ENCODE measurements around the gene BEGAIN.

BEGAIN gene

DNA sequence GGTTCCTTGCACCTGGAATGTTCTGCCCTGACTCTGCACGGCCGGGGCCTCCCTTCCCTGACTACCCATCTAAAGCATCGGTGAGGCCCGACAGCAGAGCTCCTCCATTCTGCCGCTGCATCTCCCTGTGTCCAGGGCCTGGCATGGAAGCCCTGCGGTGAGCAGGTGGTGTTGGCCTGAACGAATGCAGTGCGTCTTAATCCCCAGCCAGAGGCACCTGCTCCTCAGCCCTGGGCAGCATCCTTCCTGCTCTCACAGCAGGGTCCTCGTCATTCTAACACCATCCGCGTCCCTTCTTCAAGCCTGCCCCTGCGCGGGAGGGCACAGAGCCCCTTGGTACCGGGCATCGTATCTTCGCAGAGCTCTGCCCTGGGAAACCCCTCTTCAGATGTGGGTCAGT, 15.4 kb downstream of the BEGAIN start:
- no peak for TF ChIP-seq CTCF (IDR thresholded peaks at IDR 0.05; ENCODE audit: low read depth, low read length, missing control alignments)
- DNase-seq (ENCODE audit: extremely low read depth, low read depth) = no peak
- no peak overlapping the region for H3K4me3 ChIP-seq (replicated peaks; ENCODE audit: low read depth, low read length)

DNA sequence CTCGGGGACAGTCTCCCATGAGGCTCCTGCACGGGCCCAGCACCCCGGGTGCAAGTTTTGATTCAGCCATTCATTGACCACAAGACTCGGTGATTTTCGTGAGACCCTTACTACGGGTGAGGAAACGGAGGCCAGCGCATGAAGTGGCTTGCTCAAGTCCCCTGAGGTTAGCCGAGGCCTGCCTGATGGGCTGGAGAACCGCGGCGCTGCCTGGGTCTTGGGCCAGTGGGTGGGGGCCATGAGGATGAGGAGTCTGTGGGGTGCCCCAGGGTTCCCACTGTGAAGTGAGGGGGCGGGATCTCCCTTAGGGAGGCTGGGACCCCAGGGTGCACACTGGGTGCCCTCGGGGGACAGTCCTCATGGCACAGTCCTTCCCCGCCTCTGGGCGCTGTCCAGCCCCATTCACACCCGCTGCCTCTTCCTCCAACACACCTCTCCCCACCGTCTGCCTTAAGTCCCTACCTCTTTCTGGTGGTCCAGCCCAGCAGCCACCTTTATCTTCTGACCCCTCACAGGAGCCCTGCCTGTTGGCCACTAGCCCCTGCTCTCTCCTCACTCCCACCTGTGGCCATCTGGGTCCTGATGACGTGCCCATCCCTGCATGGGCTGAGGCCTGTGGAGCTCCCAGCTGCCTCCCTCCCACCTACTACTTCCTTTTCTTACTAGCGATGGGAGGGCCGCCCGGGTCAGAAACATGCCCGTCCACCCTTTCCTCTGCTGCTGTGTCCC, 16.3 kb downstream of the BEGAIN start:
- H3K4me3 ChIP-seq (replicated peaks; ENCODE audit: low read depth, low read length) = no peak overlapping the region
- DNase-seq (ENCODE audit: extremely low read depth, low read depth) = no peak
- TF ChIP-seq CTCF (IDR thresholded peaks at IDR 0.05; ENCODE audit: low read depth, low read length, missing control alignments) = no peak

GRCh38 chr14:100569734-100570286, 17.4 kb downstream of the BEGAIN start:
- no peak for TF ChIP-seq CTCF (IDR thresholded peaks at IDR 0.05; ENCODE audit: low read depth, low read length, missing control alignments)
- DNase-seq (ENCODE audit: extremely low read depth, low read depth) = no peak
- H3K4me3 ChIP-seq (replicated peaks; ENCODE audit: low read depth, low read length) = no peak overlapping the region

DNA sequence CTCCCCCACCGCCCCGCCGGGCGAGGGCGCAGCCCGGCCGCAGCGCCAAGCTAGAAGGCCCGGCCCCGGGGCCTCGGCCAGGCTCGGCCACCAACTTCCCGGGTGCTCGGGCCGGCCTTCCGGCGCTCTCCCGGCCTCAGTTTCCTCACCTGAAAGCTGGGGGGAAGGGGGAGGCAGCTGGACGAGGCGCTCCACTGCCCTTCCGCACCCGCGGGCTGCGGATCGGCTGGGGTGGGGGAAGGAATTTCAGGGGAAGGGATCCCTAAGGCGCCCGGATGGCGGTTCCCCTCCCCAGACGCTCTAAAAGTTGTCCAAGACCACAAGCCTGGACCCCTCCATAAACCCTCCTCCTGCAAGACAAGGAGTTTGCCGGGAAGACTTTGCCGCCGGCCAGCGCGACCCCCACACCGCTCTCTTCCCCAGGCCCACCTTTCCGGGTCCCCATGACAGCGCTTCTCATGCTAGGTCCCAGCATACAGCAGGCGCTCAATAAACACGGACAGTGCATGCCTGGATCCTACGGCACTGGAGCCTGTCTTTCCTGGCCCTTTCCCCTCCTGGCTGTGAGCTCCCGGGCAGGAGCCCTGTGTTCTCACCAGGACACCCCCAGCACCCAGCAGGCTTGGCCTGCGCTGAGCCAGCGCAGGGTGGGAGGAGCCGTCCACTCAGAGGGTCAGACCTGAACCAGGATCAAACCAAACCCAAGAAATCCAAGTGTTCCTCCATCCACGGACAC, 18.1 kb downstream of the BEGAIN start:
- no peak overlapping the region for H3K4me3 ChIP-seq (replicated peaks; ENCODE audit: low read depth, low read length)
- DNase-seq (ENCODE audit: extremely low read depth, low read depth) = no peak
- no peak for TF ChIP-seq CTCF (IDR thresholded peaks at IDR 0.05; ENCODE audit: low read depth, low read length, missing control alignments)

- H3K4me3 ChIP-seq (replicated peaks; ENCODE audit: low read depth, low read length) = no peak overlapping the region
- no peak for TF ChIP-seq CTCF (IDR thresholded peaks at IDR 0.05; ENCODE audit: low read depth, low read length, missing control alignments)
- no peak for DNase-seq (ENCODE audit: extremely low read depth, low read depth)
These were observed 18.8 kb downstream of the BEGAIN start for GRCh38 chr14:100568164-100568997.

DNA sequence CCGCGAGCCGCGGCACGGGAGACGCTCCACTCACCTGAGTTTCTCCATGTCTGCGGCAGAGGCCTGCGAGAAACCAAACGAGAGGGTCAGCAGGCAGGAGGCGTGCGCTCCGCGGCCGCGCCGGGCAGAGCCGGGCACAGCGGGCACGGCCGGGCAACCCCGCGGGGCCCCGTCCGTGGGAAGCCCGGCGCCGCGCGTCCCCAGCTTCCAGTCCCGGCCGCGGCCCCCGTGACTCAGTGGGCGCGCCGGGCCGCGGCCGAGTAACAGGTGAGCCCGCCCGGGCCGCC, 19.4 kb downstream of the BEGAIN start:
- H3K4me3 ChIP-seq (replicated peaks; ENCODE audit: low read depth, low read length) = no peak overlapping the region
- DNase-seq (ENCODE audit: extremely low read depth, low read depth) = no peak
- no peak for TF ChIP-seq CTCF (IDR thresholded peaks at IDR 0.05; ENCODE audit: low read depth, low read length, missing control alignments)
